Stimulated activated CD4-positive, alpha-beta T cell treated with anti-CD3 and anti-CD28 coated beads, TNF-alpha, amount 100 ng/mL, for 24 hours (primary cell): ENCODE data around the gene SERPINB10.

Experiments used
- DNase-seq, 3 experiments: peaks; one replicate each; pipeline ENCODE4 v3.0.0-alpha.2; 2020; ENCODE audit warnings: low read depth in 3 of 3

SERPINB10 gene

DNA sequence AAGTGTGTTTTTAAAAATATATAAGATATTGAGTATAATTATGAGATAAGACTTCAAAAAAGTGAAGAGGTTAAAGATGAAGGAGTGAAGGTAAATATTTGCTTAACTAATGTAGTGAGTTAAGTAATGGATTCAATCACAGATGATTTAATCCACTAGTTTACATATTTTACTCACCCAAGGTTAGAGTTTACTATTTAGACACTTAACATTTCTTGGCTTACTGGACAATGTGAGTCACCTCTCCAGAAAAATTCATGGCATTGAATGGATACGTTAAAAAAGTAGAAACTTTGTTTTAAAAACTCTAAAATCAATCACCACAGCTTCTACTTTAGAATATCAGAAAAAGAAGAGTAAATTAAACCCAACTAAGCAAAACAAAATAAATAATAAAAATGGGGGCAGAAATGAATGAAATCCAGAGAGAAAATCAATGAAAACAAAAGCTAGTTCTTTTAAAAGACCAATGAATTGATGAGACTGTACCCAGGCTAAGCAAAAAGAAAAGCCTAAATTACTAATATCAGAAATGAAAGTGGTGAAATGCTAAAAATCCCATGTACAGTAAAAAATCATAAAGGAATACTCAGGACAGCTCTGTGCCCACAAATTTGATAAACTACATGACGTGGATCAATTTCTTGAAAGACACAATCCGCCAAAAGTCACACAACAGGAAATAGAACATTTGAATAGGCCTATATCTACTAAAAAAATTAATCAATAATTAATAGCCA lies 39.5 kb downstream of the SERPINB10 start:
- no peak for DNase-seq

DNA sequence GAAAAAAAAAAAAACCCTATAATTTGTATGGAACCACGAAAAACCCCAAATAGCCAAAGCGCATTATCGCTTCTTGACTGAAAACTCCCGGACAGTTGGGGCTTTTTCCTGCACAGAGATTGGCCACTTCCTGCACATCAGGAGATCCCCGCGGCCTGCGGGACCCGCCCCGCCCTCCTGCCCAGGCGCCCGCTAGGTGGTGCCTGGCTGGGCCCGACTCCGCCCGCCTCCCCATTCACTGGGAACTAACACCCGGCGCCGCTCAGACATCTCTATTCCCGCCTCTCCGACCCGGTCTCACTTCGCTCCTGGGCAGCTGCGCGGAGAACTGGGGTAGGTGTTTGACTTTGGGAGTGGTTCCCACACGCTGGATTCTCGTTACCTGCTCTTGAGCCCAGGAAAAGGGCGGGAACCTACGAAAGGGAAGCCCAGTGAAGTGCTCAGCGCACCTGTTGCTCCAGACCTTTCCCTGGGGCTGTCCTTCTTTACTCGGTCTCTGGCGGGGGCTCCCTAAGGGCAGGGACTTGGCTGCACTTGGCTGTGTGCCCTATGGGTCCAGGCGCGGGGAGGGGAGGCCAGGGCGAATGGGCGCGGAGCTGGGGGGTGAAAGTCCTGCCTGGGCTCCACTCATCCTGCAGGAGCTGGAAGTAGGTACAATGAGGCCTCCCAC lies 41.4 kb downstream of the SERPINB10 start, which contains the start of gene HMSD:
TSS of gene HMSD (plus strand) at position 234 of the 670 bp plus-strand sequence. CDS start 4,155 bp downstream, outside the sequence.
- peak; percentile 24 to 66 (median 31) for DNase-seq

DNA sequence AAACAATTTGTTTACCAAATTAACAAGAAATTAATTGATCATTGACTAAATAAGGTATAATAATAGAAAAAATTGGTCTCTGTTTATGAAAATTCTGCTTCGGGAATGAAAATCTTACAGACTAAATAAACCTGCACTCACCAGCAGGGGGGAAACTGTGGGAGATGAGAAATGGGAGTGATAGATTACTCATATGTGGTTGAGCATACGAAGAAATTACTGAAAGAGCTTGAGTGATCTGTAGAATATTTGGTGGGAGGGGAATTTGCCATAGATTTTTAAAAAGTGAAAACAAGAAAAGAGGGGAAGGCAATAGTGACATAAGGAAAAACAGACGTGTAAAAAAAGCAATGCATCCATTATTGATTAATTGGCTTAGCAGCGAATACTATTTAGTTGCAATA lies 43.5 kb downstream of the SERPINB10 start:
- DNase-seq: peak in 1 of 3 experiments; percentile 13

DNA sequence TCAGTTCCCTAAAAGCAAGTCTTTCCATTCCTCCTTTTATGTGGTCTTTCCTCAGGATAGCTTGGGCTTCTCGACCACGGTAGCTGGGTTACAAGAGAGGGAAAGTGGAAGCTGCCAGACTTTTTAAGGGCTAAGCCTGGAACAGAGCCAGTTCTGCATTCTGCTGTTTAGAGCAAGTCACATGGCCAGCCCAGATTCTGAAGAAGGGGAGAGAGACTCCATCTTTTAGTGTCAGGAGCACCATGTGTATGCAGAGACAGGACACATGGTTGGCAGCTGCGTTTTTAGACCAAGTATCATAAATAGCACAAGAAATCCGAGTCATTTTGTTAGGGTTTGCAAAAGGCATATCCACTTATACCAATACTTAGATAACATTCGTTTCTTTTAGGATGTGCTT lies 46.1 kb downstream of the SERPINB10 start:
- no peak for DNase-seq

DNA sequence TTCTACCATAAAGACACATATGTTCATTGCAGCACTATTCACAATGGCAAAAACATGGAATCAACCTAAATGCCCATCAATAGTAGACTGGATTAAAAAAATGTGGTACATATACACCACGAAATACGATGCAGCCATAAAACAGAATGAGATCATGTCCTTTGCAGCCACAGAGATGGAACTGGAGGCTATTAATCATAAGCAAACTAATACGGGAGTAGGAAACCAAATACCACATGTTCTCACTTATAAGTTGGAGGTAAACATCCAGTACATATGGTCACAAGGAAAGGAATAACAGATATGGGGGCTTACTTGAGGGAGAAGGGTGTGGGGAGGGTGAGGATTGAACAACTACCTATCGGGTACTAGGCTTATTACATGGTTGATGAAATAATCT lies 49.0 kb downstream of the SERPINB10 start:
- no peak for DNase-seq

DNA sequence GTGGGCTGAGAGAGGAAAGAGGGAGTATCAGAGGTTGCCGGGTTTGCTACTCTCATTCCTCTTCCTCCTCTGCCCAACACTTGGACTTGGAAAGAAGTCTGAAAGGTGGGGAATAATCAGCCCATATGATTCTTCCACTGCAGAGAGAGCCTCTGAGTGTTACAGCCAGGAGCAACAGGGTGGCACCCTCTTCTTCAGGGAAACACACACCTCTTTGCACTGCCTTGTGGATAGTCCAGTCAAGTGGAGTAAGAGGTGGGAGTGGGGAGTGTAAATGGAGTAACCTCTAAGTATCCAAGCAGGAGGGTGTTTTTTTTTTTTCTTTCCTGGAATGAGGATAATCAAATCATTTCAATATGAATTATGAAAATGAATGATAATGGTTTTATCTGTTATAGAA lies 53.1 kb downstream of the SERPINB10 start:
- DNase-seq: no peak

DNA sequence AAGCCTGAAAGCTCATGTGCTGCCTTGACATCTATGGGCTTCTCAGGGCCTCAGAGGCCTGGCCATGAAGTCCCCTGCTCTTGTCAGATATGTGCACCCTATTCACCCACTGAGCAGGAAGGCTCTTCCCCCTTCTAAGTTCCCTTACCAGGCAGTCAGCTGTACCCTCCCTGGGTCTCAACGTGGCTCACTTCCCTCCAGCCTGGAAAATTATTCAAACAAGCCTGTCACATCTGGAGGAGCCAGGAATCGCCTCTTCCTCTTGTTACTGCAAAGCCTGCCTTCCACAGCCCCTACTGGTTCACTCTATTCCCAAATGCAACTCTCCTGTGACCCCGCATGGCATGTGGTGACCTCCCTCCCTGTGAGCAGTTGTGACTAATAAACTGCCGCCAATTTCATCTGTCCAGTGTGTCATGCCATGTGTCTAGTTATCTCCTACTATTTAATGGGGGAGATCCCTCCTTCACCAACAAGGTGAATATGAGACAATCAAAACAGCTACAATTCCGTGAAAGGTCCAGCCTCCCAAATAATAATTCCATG lies 53.8 kb downstream of the SERPINB10 start:
- DNase-seq: no peak

DNA sequence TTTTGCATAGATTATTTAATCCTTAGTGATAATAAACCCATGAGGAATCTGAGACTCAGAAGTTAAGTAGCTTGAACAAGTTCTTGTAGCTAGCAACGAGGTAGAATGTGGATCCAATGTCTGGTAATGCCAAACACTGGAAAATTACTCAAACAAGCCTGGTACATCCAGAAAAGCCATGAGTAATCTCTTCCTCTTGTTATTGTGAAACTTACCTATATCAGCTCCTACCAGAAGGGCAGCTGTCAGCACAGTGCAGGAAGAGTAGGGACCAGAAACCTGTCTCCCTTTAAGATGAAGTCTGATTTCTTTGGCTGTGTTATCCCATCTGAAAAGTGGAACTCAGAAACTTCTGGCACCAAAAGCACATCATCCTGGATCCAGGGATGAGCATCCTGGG lies 54.4 kb downstream of the SERPINB10 start:
- no peak for DNase-seq

DNA sequence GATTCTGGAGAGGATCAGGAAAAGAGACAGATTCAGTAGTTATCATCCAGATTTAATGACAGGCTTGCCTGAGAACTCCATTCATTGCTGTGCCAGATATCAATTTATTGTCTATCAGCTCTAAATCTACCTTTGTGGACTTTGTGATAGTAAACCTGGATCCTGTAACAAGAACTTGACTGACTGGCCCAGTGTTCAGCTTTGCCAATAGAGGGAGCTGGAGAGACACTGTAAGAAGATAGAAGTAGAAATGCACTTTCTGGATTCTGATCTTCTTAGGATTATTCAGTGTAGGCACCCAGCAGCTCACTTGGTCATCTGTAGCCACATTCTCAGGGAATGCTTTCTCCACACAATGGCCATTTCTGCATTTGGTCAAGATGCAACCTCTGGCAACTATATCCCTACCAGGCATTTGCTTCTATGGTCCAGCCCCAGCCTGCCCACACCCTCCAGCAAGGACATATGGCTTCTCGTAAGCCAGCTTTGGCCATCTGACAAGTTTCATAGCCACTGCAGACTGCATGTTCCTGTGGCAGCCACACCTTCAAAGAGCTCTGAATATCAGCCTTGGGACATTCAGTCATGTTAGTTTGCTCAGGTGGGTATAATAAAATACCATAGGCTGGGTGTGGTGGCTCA lies 56.0 kb downstream of the SERPINB10 start:
- peak in 2 of 3 experiments; percentile 7 to 26 for DNase-seq

DNA sequence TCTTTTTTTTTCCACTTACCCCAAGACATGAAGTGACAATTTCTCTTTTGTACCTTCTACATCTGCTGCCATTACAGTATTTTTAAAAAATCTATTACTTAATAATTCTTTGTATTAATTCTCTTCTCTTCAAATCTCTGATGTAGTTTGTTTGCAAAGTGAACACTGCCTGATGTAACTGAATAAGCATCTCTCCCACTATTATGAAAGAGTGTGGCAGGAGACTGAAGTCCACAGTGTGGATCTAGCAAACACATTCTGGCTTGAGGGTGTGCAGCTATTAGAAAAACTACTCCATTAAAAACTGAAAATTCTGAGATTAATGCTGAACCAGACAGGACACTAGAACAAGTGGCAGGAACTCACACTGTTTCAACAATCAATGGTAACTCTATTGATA lies 57.1 kb downstream of the SERPINB10 start:
- no peak for DNase-seq

DNA sequence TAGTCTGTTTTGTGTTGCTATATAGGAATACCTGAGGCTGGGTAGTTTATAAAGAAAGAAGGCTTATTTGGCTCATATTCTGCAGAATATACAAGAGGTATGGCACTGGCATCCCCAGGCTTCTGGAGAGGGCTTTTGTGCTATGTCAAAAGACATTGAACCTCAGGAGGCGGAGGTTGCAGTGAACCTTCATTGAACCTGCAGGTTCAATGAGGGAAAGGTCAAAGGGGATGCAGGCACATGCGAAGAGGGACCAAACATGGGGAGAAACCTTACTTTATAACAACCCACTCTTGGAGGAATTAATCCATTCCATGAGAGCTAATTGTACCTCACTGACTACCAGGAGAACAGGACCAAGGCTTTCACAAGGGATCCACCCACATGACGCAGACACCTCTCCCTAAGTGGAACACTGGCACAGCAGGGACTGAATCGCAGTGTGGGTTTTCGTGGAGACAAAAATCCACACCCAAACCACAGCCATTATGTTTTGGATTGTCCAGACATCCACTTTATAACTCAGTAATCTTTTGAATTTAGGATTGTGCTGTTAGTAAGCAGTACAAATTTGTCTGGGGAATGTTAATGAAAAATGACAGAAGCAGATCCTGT lies 58.1 kb downstream of the SERPINB10 start:
- DNase-seq: no peak

DNA sequence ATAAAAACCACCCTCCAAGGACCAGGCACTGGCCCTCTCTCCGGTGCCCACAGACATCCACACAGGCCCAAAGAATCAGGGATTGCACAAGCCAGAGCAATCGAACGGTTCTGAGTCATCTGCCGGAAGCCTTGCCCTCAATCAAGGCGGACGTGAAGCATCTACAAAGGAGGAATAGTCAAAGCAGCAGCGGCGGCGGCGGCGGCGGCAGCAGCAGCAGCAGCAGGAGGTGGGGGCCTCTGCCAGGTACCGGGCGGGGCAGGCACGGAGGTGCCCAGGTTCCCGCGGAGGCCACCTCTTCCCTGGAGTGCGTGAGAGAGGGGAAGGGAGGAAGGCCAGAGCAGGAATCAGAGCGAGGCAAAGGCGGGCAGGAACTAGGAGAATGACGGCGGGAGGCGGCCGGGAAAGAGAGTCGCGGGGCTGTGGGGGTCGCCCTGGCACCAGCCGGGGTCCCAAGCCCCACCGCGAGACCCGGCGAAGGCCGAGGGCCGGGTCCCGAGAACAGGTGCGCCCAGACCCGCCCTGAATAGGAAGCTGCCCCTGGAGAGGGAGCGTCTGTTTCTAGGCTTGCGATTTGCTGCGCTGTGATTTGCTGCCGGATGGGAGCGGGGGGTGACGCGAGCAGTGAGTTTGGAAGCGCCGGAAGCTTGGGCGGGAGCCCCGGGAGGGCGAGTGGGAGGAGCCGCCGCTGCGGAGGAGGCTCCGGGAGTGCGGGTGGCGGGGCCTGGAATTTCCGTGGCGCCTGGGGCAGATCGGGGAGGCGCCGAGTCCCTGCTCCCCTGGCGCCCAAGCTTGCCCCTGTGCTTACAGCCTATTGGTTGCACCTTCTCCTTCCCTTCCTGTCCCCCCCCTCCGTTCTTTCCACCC lies 62.4 kb downstream of the SERPINB10 start, which contains the start of gene SERPINB8:
TSS of gene SERPINB8 (plus strand) at position 140 of the 867 bp plus-strand sequence. CDS start 8,228 bp downstream, outside the sequence.
- peak; percentile 59 to 84 (median 67) for DNase-seq

DNA sequence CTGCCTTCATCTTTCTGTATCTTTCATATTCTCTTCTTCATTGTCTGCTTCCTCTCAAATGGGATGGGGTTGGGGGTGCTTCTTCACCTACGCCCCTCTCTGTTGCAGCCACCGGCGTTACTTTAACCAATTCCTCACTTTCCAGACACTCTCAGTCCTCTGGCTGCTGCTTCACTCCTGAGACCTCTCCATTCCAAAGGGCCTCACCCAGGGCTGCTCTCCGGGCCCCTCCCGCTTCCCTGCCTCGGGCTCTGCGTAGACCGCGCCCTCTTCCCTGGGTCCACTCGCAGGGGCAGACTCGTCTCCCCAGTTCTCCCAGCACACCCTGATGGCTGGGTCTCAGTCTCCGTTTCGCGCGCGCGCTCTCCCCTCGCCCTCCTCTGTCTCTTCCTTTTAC lies 63.0 kb downstream of the SERPINB10 start:
- no peak for DNase-seq

DNA sequence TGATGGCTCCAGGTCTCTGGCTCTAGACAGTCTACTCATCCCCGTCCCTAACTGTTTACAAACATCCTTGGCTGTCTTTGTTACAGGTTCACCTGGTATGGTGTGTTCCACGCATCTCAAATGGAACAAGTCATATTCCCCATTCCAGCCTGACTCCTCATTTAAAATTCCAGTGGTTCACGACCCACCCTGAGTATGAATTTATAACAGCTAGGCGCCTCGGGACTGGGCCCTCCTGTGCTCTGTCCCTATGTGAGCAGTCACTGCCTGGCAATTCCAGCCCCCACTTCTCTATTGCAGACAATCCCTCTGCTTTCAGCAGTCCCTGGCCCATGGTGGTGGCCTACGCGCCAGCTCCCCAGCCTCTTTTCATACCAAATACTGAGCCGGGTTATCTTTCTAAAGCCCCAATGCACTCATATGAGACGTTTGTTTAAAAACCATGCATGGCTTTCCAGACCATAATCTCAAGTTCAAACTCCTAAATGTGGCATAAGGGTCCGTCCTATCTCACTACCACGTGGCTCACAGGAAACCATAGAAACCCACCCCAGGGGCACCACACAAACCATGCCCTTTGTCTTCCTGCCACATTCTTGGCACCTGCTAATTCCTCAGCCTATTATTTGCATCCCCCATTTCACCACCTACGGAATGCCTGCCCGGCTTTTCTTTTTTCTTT lies 63.7 kb downstream of the SERPINB10 start:
- no peak for DNase-seq

DNA sequence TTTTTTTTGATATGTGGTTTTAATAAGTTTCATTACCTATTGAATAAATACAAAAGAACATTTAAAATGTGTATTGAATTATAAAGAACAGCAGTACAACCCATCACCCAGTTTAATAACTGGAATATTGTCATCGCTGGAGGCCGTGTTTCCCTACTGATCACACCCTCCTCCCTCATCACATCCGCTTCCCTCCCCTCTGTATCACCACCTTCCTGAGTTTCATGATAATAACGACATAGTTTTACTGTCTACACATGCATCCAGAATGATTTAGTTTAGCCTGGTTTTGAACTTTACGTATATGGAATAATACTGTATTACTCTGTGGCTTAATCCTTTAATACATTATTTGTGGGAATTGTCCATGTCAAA lies 64.2 kb downstream of the SERPINB10 start:
- no peak for DNase-seq

DNA sequence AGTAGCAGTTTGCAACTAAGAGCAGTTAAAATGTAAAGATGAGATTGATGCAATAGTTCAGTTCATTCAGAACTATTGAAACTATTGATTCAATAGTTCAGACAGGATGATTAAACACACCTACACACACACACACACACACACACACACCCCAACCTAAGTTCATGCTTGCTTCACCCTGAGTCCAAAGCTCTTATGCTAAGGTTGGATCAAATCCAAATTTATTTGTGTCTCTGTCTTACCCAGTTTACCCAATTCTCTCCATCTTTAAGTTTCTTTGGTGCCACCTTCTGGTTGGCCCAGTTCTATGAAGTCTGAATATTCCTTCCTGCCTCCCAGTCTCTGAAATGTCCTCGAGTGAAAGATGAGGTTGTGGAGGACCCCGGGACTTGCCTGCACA lies 67.2 kb downstream of the SERPINB10 start:
- DNase-seq: no peak

DNA sequence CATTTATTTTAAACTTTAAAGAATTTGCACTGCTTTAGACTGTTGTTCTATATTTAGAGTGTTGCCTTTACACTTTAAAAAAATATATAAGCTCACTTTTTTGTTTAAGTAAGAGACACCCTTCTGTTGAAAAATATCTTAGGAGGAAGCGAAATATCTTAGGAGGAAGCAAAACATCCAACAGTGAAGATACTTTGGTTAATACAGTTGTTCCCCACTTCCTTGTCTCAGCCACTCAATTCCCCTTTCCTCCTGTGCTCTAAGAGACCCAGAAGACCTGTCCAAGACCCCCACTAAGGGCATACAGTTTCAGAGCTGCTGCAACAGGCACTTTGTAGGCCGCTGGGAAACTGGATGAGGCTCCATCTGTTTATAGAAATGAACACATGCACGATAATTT lies 67.9 kb downstream of the SERPINB10 start:
- no peak for DNase-seq

DNA sequence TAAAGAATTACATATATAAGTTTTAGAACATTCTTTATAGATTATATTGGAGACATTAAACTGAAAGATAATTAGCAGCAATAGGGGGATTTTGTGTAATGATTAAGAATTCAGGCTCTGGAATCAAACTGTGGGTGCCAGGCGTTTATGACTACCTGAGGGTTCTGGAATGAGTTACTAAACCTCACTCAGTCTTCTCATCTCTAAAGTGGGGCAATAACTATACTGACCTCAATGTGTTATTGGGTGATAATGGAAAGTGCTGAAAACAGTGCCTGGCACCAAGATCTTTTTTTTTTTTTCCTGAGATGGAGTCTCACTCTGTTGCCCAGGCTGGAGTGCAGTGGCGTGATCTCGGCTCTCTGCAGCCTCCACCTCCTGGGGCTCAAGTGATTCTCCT lies 69.3 kb downstream of the SERPINB10 start:
- no peak for DNase-seq

DNA sequence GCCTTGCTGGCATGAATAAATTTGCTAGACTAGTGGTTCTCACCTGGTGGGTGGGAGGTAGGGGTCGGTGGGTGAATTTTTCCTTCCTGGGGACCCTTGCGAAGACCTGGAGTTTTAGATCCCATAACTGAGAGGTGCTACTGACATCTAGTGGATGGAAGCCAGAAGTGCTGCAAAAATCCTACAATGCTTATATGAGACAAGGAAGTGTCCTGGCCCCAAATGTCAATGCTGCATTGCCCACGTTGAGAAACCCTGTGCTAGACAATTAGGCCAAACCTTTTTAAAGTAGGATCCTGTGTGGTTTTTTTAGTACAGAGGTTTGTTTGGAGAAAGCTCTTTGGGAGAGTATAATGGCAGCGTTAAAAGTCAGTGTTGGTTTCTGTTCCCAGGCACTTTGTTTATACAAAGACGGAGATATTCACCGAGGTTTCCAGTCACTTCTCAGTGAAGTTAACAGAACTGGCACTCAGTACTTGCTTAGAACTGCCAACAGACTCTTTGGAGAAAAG lies 71.7 kb downstream of the SERPINB10 start:
- DNase-seq: no peak

DNA sequence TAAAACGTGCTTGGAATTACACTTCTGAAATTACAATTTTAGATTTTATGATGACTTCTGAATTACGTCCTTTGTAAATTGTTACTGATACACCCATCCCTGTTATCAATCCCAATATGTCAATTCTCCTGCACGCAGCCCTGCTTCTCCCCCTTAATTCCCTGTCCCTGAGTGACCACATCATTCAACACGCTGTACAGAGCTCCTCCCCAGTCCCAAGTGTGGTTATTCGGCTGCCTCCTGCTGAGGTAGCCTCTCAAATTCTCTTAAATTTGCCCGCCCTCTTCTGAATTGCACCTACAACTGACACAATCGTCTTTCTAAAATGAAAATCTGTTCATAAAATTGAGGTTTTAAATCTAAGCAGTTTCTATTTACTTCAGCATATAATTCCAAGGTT lies 72.3 kb downstream of the SERPINB10 start:
- no peak for DNase-seq
